Lower leg skin (tissue), 3 donors: ENCODE results near the gene AUTS2.

Source experiments
- POLR2A ChIP-seq, 2 donors: fragments of 450-650 bp; IDR thresholded peaks; one replicate each; pipeline ENCODE4 v1.6.1; 2016 to 2017; ENCODE audit warnings: antibody characterized with exemption in 2 of 2, mild to moderate bottlenecking in 1 of 2, moderate library complexity in 1 of 2
- TF ChIP-seq, protein P1 (sequence below), 3 donors: fragments of 450-650 bp; IDR thresholded peaks; one replicate each; pipeline ENCODE4 v1.5.1; 2016; ENCODE audit warnings: antibody characterized with exemption in 3 of 3, mild to moderate bottlenecking in 3 of 3, moderate library complexity in 2 of 3

DNA sequence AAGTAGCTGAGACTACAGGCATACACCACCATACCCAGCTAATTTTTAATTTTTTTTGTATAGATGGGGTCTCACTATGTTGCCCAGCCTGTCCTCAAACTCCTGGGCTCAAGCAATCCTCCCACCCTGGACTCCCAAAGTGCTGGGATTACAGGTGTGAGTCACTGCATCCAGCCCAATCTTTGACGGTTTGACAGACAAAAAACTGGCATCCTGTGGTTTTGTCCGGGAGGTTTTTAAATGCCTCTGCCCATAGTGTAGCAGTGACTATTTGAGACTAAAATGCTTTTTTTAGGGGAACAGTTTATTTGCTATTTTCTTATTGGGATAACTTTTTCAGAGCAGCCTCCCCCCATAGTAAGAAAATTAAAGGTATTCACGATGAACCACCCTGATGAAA is 1010.0 kb downstream of the AUTS2 start:
- TF ChIP-seq, protein P1, sequence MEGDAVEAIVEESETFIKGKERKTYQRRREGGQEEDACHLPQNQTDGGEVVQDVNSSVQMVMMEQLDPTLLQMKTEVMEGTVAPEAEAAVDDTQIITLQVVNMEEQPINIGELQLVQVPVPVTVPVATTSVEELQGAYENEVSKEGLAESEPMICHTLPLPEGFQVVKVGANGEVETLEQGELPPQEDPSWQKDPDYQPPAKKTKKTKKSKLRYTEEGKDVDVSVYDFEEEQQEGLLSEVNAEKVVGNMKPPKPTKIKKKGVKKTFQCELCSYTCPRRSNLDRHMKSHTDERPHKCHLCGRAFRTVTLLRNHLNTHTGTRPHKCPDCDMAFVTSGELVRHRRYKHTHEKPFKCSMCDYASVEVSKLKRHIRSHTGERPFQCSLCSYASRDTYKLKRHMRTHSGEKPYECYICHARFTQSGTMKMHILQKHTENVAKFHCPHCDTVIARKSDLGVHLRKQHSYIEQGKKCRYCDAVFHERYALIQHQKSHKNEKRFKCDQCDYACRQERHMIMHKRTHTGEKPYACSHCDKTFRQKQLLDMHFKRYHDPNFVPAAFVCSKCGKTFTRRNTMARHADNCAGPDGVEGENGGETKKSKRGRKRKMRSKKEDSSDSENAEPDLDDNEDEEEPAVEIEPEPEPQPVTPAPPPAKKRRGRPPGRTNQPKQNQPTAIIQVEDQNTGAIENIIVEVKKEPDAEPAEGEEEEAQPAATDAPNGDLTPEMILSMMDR (IDR thresholded peaks at IDR 0.05): no peak
- TF ChIP-seq POLR2A (IDR thresholded peaks at IDR 0.05): no peak
